Neural progenitor cell (in vitro differentiated cells): ENCODE results near the gene EFNA5.

ENCODE experiments used
- CTCF ChIP-seq: fragments of 200-600 bp; sonication (generic); IDR thresholded peaks from 2 replicates; pipeline ENCODE4 v1.5.1; 2017; ENCODE audit warnings: antibody characterized with exemption, mild to moderate bottlenecking
- EZH2 ChIP-seq: fragments of 200-600 bp; sonication (generic); IDR thresholded peaks from 2 replicates; pipeline ENCODE4 v1.6.1; 2017; ENCODE audit warnings: antibody characterized with exemption, mild to moderate bottlenecking, moderate library complexity

GRCh38 chr5:107331882-107332281, 338.9 kb downstream of the EFNA5 start:
- TF ChIP-seq CTCF = no peak
- TF ChIP-seq EZH2 = no peak
